IPS DF 4.7 (cell line): ENCODE measurements around the gene PROX1.
"Not testable (repeated sequence)": the region's sequence is repeated elsewhere in the genome, so short reads cannot be mapped to it uniquely, and the experiment has no call there.

ENCODE experiments used
- DNase-seq: peaks from one replicate; pipeline ENCODE4 v3.0.0-alpha.2; 2013; ENCODE audit warnings: low spot score; ENCODE audit errors: extremely low read depth

The PROX1 gene

DNA sequence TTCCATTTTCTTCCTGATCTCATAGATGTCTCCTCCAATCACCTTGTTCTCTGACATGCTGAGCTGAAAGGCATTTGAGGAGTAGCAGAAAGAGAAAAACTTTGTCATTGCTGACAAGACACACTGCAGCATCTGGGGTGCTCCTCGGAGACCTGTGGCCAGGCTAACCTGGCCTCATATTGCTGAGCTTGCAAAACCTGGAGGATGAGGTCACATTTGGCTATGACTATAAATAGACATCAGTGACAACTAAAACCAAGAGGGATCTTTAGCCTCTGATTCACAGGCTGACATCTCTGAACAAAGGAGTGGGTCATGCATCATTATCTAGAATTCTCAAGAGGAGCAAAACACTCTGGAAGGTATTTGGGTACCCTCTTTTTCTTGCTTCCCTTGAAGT, 83.7 kb downstream of the PROX1 start:
- DNase-seq, result no peak

DNA sequence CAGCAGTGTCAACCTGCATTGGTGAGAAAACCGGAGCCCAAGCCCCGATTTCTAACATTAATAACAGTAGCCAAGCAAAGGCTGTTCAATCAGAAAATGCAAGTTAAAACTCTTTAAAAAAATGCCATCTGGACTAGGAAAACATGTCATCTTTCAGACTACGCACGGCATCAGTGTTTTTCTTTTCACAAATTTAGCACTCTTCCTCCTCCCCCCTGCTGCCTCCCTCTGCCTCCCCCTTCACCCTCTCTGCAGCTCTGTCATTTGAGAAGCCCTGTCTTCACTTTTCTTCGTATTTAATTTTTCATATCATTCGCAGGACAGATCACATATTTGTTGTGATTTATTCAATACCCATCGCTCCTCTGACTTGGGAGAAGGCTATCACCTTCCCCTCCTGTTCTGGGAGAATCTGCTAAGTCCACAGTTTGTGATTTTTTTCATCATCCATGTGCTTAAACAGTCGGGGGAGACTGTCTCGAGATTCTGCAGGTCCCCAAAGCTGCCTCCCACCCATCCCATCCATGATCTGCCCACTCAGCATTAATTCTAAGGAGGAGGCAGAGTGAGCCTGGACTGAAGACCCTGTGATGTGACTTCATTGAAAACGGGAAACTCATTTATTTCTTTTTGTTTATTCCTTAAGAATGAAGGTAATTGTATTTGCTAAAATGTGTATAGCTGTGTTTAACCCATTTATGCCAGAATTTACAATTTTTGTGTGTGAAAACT, 84.8 kb downstream of the PROX1 start:
- DNase-seq, result no peak

DNA sequence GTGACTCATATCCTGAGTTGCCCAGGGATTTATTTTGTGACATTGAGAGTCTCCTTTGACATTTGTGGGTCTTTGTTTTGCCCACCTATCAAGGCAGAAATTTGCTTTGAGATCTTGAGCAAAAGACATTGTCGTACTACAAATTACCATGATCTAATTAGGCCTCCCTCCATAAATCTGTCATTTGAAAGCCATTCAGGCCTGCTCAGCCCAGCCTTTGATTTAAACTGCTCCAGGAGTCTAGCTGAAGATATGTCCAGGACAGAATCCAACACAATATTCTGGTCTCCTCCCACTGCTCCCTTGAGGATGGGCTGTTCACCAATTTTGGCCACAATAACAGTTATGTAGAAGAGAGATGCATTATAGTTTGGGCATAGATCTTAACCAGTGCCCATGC, 86.7 kb downstream of the PROX1 start:
- DNase-seq, result no peak

- DNase-seq, result no peak
These were observed 87.7 kb downstream of the PROX1 start for GRCh38 chr1:214075305-214075998.

DNA sequence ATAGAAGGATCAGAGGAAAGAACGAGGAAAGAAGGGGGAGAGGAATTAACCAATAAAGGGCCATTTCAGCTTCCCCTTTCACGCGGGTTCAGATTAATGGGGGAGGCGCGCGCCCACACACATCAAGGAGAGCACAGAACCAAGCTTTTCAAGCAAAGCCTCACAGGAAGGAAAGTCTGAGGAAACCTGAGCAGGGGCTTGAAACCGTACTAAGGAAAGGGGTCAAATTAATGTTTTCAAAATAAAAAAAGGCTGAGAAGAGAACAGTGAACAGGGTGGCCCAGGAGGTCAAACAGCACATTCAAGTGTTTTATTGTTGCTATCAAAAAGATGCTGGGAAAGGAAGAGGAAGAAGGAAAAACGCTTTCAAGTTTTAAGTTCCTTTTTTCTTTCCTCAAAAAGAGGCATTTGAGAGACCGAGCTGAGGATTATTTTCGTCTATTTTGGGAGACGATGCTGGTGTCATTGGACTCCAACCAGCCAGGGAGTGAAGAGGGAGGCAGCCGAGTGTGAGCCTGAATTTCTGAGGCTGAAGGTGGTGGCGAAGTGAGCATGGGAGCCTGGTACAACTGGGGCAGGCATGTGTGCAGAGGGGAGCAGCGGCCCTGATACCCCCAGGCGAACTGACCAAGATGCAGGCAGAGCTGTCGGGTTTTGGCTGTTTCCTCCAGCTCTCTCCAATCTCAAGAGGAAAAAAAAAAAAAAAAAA, 88.4 kb downstream of the PROX1 start:
- no peak for DNase-seq

DNA sequence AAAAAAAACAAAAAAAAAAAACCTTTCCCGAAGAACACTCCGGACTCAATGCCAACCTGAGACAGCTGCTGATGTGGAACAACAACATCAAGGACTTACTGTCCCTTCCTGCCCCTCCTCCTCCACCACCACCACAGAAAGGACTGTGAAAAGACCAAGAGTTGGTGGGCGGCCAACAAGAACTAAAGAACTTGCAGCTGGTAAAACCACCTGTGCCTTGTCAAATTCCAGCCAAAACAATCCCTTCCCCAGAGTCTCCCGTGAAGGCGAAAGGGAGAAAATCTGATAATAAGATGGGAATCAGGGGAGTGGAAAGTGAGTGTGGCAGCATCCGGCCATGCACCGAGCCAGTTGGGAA, 88.9 kb downstream of the PROX1 start:
- no peak for DNase-seq

GRCh38 chr1:214078950-214079349, 91.2 kb downstream of the PROX1 start:
- no peak for DNase-seq

GRCh38 chr1:214085325-214085724, 97.6 kb downstream of the PROX1 start:
- no peak for DNase-seq

- DNase-seq, result no peak
These were observed 99.2 kb downstream of the PROX1 start for GRCh38 chr1:214086945-214087344.

DNA sequence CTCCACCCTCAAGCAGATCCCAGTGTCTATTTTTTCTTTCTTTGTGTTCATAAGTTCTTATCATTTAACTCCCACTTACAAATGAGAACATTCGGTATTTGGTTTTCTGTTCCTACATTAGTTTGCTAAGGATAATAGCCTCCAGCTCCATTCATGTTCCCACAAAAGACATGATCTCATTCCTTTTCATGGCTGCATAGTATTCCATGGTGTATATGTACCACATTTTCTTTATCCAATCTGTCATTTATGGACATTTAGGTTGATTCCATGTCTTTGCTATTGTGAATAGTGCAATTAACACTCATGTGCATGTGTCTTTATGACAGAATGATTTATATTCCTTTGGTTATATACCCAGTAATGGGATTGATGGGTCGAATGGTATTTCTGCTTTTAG, 101.2 kb downstream of the PROX1 start:
- DNase-seq, result not testable (repeated sequence)
